ENCODE measurements around the gene TUB. TPM values are rescaled to one million over a fixed set of nuclear protein-coding genes. Genes with fewer than 3 reads are reported as not detected.

The TUB gene
- total RNA-seq, 1 donor from 2014 or later = 83.2 TPM

- DNase-seq (ENCODE audit: low spot score in 2 of 2) (no peak), FAIRE-seq (no peak)
These were observed 39.4 kb upstream of the TUB start for GRCh38 chr11:8041576-8041975.

- DNase-seq (ENCODE audit: low spot score in 2 of 2) (no peak), FAIRE-seq (no peak)
These were observed 37.3 kb upstream of the TUB start for GRCh38 chr11:8043756-8044155.

- no peak for FAIRE-seq
- no peak for DNase-seq (ENCODE audit: low spot score in 2 of 2)
These were observed 35.2 kb upstream of the TUB start for GRCh38 chr11:8045839-8046238.

GRCh38 chr11:8047382-8047781, 33.6 kb upstream of the TUB start:
- DNase-seq (ENCODE audit: low spot score in 2 of 2) (no peak), FAIRE-seq (no peak)

GRCh38 chr11:8049084-8049483, 31.9 kb upstream of the TUB start:
- DNase-seq (ENCODE audit: low spot score in 2 of 2) (no peak), FAIRE-seq (no peak)

GRCh38 chr11:8055091-8055835, 25.7 kb upstream of the TUB start:
- no peak for DNase-seq (ENCODE audit: low spot score in 2 of 2)
- FAIRE-seq = no peak

GRCh38 chr11:8055836-8056526, 25.0 kb upstream of the TUB start:
- DNase-seq (ENCODE audit: low spot score in 2 of 2) (no peak), FAIRE-seq (no peak)

- DNase-seq (ENCODE audit: low spot score in 2 of 2) (no peak), FAIRE-seq (no peak)
These were observed 24.1 kb upstream of the TUB start for GRCh38 chr11:8056810-8057463.

- no peak for DNase-seq (ENCODE audit: low spot score in 2 of 2)
- FAIRE-seq = no peak
These were observed 22.8 kb upstream of the TUB start for GRCh38 chr11:8058216-8058615.

- no peak for FAIRE-seq
- DNase-seq (ENCODE audit: low spot score in 2 of 2) = no peak
These were observed 22.0 kb upstream of the TUB start for GRCh38 chr11:8059030-8059429.

- DNase-seq (ENCODE audit: low spot score in 2 of 2) = no peak
- FAIRE-seq = no peak
These were observed 21.4 kb upstream of the TUB start for GRCh38 chr11:8059571-8060011.

GRCh38 chr11:8060146-8060719, 20.8 kb upstream of the TUB start:
- FAIRE-seq (no peak), DNase-seq (ENCODE audit: low spot score in 2 of 2) (no peak)

GRCh38 chr11:8060801-8061554, 20.0 kb upstream of the TUB start:
- DNase-seq (ENCODE audit: low spot score in 2 of 2) (no peak), FAIRE-seq (no peak)

GRCh38 chr11:8061555-8062428, 19.2 kb upstream of the TUB start:
- FAIRE-seq (no peak), DNase-seq (ENCODE audit: low spot score in 2 of 2) (no peak)

- DNase-seq (ENCODE audit: low spot score in 2 of 2) = no peak
- no peak for FAIRE-seq
These were observed 18.2 kb upstream of the TUB start for GRCh38 chr11:8062781-8063257.

- no peak for DNase-seq (ENCODE audit: low spot score in 2 of 2)
- no peak for FAIRE-seq
These were observed 17.7 kb upstream of the TUB start for GRCh38 chr11:8063324-8063723.

- no peak for FAIRE-seq
- no peak for DNase-seq (ENCODE audit: low spot score in 2 of 2)
These were observed 16.0 kb upstream of the TUB start for GRCh38 chr11:8065031-8065430.

- no peak for FAIRE-seq
- DNase-seq (ENCODE audit: low spot score in 2 of 2) = no peak
These were observed 14.7 kb upstream of the TUB start for GRCh38 chr11:8066036-8066910.

All from frontal cortex (tissue), 4 donors.